ENCODE measurements around the gene FBXW8. TPM values are rescaled to one million over a fixed set of nuclear protein-coding genes. Genes with fewer than 3 reads are reported as not detected.

FBXW8 gene
- total RNA-seq, 1 experiment from 2014 or later, result 15.3 TPM

DNA sequence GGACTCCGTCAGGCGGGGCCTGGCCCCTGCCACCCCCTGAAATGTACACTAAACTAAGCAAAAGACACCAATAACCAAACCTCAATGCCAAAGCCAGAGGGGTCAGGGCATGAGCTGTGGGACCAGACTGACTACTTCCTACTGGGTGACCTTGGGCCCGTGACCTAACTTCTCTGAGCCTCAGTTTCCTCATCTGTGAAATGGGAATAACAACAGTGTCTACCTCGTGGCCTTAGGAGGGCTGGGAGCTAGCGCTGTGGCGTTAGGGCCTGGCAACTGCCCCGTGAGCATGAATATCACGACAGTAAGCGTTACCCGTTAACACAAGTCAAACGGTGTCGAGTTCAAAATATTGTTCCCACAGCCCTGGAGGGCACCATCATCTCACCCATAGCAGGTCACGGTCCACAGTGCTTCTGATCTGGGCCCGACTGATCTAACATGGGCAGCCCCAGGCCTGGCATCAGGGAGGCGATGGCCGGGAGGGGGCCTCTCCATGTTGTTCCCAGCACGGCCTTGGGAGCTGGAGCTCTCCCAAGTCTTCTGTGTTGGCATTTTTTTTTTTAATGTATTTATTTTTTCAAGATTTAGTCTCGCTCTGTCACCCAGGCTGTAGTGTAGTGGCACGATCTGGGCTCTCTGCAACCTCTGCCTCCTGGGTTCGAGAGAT, 136.2 kb downstream of the FBXW8 start:
- no peak for DNase-seq
- Histone ChIP-seq H3T11ph (ENCODE audit: low read length) (no peak overlapping the region), H4K20me1 (ENCODE audit: control insufficient read depth, insufficient read depth, insufficient read length) (no peaks in the 10 kb centered on the region), H3K9me3 (ENCODE audit: control insufficient read depth, low read depth, low read length) (no peaks in the 10 kb centered on the region), H3K4me2 (ENCODE audit: insufficient read depth, insufficient read length, low read length) (no peak overlapping the region), H3K79me2 (ENCODE audit: insufficient read depth, low read length) (no peaks in the 10 kb centered on the region), H2BK5ac (ENCODE audit: insufficient read length, low read length) (no peak overlapping the region), H3K4me1 (ENCODE audit: insufficient read depth, low read length) (peaks cover 7% of the 10 kb centered on the region; the same call in 1 of the 2 replicates), H2AK5ac (ENCODE audit: insufficient read length, low read length) (no peak overlapping the region), H3K23ac (ENCODE audit: insufficient read length, low read depth, low read length) (no peak overlapping the region), H3K14ac (ENCODE audit: insufficient read depth, low read length) (no peak overlapping the region), H4K5ac (ENCODE audit: insufficient read length, low read depth, low read length) (no peak overlapping the region), H3K79me1 (ENCODE audit: insufficient read depth, low read depth, low read length, poor library complexity, severe bottlenecking) (no peaks in the 10 kb centered on the region), H3K27ac (ENCODE audit: insufficient read length, low read depth, low read length) (no peak overlapping the region), H4K8ac (replicated peaks; ENCODE audit: insufficient read length, low read depth, low read length) (no peak overlapping the region), H2BK120ac (ENCODE audit: low read depth, low read length, poor library complexity, severe bottlenecking) (no peak overlapping the region), H3K4ac (ENCODE audit: low read depth, low read length) (no peak overlapping the region), H2BK15ac (ENCODE audit: low read depth, low read length) (no peak overlapping the region), H2BK12ac (ENCODE audit: insufficient read length, low read depth, low read length) (no peak overlapping the region), H3K56ac (ENCODE audit: insufficient read length, low read depth, low read length) (no peak overlapping the region), H3K23me2 (ENCODE audit: insufficient read length, low read depth, low read length, poor library complexity, severe bottlenecking) (peaks cover 3% of the 10 kb centered on the region), H3K27me3 (ENCODE audit: insufficient read depth, low read length) (no peaks in the 10 kb centered on the region), H3K9ac (ENCODE audit: extremely low read depth, insufficient read length, low read length) (no peak overlapping the region), H2BK20ac (ENCODE audit: low read depth, low read length, poor library complexity, severe bottlenecking) (no peak overlapping the region), H2AFZ (ENCODE audit: low read length) (no peak overlapping the region), H4K91ac (ENCODE audit: insufficient read length, low read depth, low read length) (no peak overlapping the region), H3K18ac (ENCODE audit: insufficient read length, low read depth, low read length) (no peak overlapping the region)
- H3K27me3 Mint-ChIP-seq (ENCODE audit: low read depth), result no peaks in the 10 kb centered on the region; the same call in none of the 2 replicates
- WGBS (ENCODE audit: extremely low coverage, insufficient read length, low lambda C conversion rate), result no CpG with 5 or more reads among the region's 20 CpGs
- H3K4me3 Mint-ChIP-seq, result no peak overlapping the region; a peak in 1 of 5 replicates
- no peak for TF ChIP-seq CTCF (conservative IDR thresholded peaks at IDR 0.05)
- no peaks in the 10 kb centered on the region; a peak in 1 of 7 replicates for H3K36me3 Mint-ChIP-seq (ENCODE audit: insufficient read depth in 1 of 3, low read depth in 3 of 3)
- no peak overlapping the region; a peak in 1 of 7 replicates for H3K27ac Mint-ChIP-seq
- H3K9me3 Mint-ChIP-seq, result no peaks in the 10 kb centered on the region
- H3K4me1 Mint-ChIP-seq, result peaks cover 36 to 52% of the 10 kb centered on the region in 2 experiments
